Measurements from ENCODE around the gene ZC3H7B. TPM values are rescaled to one million over a fixed set of nuclear protein-coding genes. Genes with fewer than 3 reads are reported as not detected.

Gene ZC3H7B
- total RNA-seq, 4 donors from 2014 or later, result 14.4 to 52.6 (median 21.1) TPM

GRCh38 chr22:41274856-41275255 is 26.5 kb upstream of the ZC3H7B start:
- TF ChIP-seq CTCF (IDR thresholded peaks at IDR 0.05; ENCODE audit: low read depth), result no peak

GRCh38 chr22:41280065-41280464 is 21.3 kb upstream of the ZC3H7B start:
- TF ChIP-seq CTCF (IDR thresholded peaks at IDR 0.05; ENCODE audit: low read depth), result no peak

GRCh38 chr22:41280854-41281253 is 20.5 kb upstream of the ZC3H7B start:
- no peak for TF ChIP-seq CTCF (IDR thresholded peaks at IDR 0.05; ENCODE audit: low read depth)

- TF ChIP-seq CTCF (IDR thresholded peaks at IDR 0.05; ENCODE audit: low read depth), result no peak
Observed at GRCh38 chr22:41284465-41284864, 16.9 kb upstream of the ZC3H7B start.

- TF ChIP-seq CTCF (IDR thresholded peaks at IDR 0.05; ENCODE audit: low read depth), result no peak
Observed at GRCh38 chr22:41285441-41285819, 15.9 kb upstream of the ZC3H7B start.

GRCh38 chr22:41285820-41286638 is 15.3 kb upstream of the ZC3H7B start, which contains the start of gene RANGAP1:
TSS of gene RANGAP1 (minus strand) at chr22:41286187. CDS start at chr22:41281044, 5,143 bp downstream.
- no peak for TF ChIP-seq CTCF (IDR thresholded peaks at IDR 0.05; ENCODE audit: low read depth)

GRCh38 chr22:41286639-41287091 is 14.7 kb upstream of the ZC3H7B start:
- TF ChIP-seq CTCF (IDR thresholded peaks at IDR 0.05; ENCODE audit: low read depth), result no peak

Measured in subcutaneous adipose tissue (tissue), 4 donors.